HG03378 (cell line): ENCODE data around the gene C1QTNF6.

Experiments used
- ATAC-seq: cut with Tn5 transposase; IDR thresholded peaks from one replicate; pipeline ENCODE4 v1.9.1; 2021; ENCODE audit warnings: mild to moderate bottlenecking, moderate library complexity; ENCODE audit not compliant: unreplicated experiment

The C1QTNF6 gene

GRCh38 chr22:37146507-37147180 is 41.4 kb downstream of the C1QTNF6 start:
- no peak for ATAC-seq

DNA sequence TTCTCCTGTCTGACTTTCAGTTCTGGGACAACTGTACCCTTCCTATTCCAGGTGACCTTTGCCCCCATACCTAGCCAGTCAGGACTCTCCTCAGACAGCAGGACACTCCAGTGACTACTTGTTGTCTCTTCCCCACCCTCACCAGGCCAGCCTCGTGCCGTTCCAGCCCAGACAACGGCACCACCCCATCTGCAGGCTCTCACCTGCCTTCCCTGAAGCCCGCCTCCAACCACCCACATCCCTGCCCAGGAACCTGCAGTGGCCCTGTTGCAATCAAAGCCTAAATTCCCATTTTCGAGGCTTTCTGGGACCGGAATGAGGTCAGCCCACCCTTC is 42.0 kb downstream of the C1QTNF6 start:
- ATAC-seq, result no peak

- no peak for ATAC-seq
Measured at GRCh38 chr22:37145180-37146050, 42.6 kb downstream of the C1QTNF6 start.

DNA sequence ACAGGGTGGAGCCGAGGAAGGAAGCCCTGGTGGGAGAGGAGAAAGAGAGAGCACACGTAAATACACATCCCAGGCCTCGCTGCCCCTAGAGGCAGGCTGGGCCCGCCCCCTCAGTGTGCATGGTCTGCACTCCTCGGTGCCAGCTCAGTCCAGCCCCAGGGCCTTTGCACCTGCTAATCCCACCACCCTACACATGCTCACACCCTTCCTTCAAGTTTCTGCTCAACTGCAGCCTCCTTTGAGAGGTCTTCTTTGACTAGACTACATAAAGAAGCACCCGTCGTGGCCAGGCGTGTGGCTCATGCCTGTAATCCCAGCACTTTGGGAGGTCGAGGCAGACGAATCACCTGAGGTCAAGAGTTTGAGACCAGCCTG is 43.9 kb downstream of the C1QTNF6 start:
- ATAC-seq, result no peak

DNA sequence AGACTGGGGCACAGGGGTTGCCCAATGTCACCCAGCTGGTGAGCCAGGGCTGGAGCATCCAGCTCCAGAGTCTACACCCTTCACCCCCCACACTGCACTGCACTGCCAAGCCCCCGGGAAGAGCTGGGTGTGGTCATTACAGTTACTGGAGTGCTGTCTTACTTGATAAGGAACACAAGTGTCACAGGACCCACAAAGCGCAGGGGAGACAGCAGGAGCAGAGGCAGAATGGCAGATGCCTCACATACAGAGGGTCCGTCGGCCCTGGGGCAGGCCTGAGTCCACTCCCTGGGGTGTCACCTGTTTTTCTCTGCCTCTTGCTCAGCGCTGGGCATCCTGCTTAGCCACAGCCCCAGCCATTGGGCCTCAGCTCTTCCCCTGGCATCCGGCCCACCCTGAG is 46.1 kb downstream of the C1QTNF6 start:
- no peak for ATAC-seq

- no peak for ATAC-seq
Measured at GRCh38 chr22:37141476-37141875, 46.6 kb downstream of the C1QTNF6 start.

DNA sequence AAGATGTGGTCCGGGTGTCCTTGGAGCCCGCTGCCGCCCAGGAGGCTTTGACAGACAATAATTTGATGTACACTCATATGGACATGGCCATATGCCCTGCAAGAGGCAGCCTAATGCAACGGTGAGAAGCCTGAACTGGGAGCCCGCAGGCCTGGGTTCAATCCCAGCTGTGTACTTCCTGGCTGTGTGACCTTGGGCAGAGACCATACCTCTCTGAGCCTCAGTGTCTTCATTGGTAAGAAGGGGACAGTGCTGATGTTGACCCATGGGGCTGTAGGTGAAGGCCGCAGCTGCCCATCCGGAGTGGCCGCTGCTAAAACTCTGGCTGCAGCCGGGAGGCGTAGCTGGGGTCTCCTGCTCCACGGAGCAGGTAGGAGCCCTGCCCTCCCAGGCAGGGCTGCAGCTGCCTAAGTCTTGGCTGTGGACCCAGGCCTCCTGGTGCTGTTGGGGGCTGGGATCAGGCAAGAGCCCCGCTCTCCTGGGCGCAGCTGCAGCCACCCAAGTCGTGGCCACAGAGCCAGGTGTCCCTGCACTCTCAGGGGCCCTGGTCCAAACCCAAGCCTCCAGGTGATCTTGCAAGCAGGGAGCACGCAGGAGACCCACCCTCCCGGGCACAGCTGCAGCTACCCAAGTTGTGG is 47.2 kb downstream of the C1QTNF6 start:
- no peak for ATAC-seq

GRCh38 chr22:37139762-37140161 is 48.3 kb downstream of the C1QTNF6 start:
- ATAC-seq, result no peak

GRCh38 chr22:37138849-37139561 is 49.0 kb downstream of the C1QTNF6 start:
- no peak for ATAC-seq

DNA sequence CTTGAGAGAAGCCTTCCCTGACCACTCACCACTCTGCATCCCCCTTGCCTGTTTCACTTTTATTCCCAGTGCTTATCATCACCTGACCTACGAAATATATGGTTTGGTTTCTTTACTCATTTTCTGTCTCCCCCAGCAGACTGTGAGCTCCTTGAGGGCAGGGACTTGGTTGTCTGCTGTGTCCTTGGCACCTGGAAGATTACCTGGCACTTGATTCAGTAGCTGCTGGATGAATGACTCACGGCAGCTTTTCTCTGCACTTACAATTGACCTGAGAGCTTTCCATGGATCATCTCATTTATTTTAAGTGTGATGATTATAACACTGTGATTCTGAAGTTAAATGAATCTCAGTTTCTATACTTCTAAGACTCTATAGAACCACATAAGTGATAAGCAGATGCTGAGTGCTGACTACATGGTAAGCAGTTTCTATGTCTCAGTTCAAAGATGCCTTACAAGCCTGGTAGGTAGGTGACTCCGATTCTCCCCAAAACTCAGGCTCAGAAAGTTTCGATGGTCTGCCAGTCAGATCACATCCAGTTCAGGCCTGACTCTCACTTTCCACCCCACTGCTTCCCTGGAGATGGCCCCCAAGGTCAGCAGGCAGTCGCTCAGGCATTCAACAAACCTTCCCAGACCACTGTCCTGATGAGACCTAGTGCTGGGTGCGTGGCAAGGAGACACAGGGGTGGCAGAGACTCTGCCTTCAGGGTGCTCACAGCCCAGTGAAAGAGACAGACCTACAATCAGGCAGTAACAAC is 50.0 kb downstream of the C1QTNF6 start:
- no peak for ATAC-seq

DNA sequence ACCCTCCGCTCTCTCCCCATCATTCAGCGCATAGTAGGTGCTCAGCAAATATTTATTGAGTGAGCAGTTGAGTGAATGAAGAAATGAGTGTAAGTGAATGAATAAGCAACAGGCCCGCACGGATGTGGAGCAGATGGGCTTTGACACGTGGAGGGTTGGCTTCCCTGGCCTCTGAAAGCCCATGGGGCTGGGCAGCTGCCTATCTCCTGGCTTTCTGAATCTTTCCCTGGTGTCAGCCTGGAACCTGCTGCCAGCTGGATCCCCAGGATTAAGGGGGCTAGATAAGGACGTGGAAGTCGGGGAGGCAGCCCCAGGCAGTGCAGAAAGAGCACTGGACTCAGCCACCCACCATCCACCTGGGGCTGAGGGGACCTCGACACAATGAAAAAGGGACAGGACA is 50.9 kb downstream of the C1QTNF6 start:
- no peak for ATAC-seq

DNA sequence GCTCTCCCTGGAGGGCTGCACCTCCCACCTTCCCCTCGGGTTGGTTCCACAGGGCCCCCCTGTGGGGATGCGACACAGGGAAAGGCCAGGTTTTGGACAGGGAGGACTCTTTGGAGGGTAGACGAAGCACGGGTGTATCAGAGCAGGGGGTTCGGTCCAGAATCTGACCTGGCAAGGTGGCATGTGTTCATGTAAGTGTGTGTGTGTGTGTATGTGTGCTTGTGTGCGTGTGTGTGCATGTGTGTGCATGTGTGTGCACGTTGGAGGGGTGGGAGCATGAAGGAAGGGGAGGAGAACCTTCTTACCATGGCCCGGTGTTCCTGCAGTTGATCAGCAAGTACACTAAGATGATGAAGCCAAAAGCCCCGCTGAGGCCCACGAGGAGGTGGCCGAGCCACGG is 53.0 kb downstream of the C1QTNF6 start:
- no peak for ATAC-seq

DNA sequence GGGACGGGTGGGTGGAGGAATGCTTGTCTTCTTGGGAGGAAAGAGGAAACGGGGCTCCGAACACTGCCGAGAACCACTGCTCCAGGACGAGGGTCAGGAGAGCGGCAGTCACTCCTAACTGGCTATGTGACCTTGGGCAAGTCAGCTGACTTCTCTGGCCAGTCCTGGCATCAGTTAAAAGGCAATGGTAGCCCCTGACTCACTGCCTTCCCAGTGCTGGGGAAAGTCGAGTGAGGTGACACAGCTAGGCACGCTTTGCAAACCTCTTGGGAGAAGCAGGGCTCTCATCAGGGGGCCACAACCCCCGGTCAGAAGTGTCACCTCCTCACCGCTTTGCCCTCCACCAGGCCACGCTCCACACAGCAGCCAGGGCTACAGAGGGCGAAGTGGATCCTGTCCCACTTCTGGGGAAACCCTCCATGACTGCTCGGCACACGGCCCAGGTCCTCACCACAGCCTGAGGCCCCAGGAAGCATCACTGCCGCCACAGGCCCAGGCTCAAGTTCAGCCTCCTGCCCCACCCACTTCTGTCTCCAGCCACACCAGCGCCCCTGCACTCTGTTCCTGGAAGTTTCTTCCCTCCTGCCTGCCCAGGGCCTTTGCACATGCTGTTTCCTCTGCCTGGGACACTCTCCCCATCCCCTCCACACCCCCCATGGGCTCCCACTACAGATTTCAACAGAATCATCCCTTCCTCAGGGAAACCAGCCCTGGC is 54.6 kb downstream of the C1QTNF6 start:
- no peak for ATAC-seq

GRCh38 chr22:37132773-37133172 is 55.3 kb downstream of the C1QTNF6 start:
- ATAC-seq, result no peak
